ENCODE results near the gene GRHPR. TPM values are rescaled to one million over a fixed set of nuclear protein-coding genes. Genes with fewer than 3 reads are reported as not detected.

GRHPR gene
- total RNA-seq, 4 donors from 2014 or later = 79.5 to 157 (median 126) TPM

DNA sequence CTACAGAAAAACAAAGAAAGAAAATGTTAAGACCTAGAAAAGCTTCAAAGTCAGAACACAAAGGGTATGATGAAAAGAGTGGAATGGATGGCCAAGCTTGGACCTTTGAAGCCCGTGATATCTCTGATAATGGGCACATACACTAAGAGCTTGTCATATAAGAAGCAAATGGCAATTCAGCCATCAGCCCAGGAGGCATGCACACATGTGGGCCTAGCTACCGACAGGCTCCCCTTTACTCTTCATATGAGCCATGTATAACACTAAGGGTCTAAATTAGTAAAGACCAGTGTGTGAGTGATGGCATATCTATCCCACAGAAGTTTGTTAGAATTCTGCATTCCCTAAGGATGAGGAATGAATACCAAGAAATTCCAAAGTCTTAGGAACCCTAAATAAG is 20.1 kb downstream of the GRHPR start:
- Histone ChIP-seq H3K9me3 (no peaks in the 10 kb centered on the region), H3K4me1 (no peaks in the 10 kb centered on the region), H3K27me3 (no peaks in the 10 kb centered on the region), H3K4me3 (replicated peaks in 1 of 3) (no peak overlapping the region), H3K27ac (no peak overlapping the region), H3K36me3 (peaks cover 42 to 46% of the 10 kb centered on the region in 2 donors)
- no peak for DNase-seq
- intact Hi-C loops (cut with DNase I) = no loop called here
- TF ChIP-seq, protein P1, sequence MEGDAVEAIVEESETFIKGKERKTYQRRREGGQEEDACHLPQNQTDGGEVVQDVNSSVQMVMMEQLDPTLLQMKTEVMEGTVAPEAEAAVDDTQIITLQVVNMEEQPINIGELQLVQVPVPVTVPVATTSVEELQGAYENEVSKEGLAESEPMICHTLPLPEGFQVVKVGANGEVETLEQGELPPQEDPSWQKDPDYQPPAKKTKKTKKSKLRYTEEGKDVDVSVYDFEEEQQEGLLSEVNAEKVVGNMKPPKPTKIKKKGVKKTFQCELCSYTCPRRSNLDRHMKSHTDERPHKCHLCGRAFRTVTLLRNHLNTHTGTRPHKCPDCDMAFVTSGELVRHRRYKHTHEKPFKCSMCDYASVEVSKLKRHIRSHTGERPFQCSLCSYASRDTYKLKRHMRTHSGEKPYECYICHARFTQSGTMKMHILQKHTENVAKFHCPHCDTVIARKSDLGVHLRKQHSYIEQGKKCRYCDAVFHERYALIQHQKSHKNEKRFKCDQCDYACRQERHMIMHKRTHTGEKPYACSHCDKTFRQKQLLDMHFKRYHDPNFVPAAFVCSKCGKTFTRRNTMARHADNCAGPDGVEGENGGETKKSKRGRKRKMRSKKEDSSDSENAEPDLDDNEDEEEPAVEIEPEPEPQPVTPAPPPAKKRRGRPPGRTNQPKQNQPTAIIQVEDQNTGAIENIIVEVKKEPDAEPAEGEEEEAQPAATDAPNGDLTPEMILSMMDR (IDR thresholded peaks at IDR 0.05) = no peak
- TF ChIP-seq POLR2A (IDR thresholded peaks at IDR 0.05) = no peak
- 87 to 93% methylated on average over 2 of the region's 2 CpGs for whole genome bisulfite sequencing, 2 donors

DNA sequence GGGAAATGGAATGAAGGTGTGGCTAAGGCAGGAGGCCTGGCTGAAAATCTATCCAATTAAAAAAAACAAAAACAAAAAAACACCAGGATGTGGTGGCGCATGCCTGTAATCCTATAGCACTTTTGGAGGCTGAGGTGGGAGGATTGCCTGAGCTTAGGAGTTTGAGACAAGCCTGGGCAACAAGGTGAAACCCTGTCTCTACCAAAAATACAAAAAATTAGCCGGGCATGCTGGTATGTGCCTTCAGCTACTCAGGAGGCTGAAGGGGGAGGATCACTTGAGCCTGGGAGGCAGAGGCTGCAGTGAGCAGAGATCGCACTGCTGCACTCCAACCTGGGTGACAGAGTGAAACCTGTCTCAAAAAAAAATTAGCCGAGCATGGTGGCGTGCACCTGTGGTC is 21.1 kb downstream of the GRHPR start:
- H3K4me3 ChIP-seq (replicated peaks in 1 of 3) = no peak overlapping the region
- no peaks in the 10 kb centered on the region for H3K27me3 ChIP-seq
- TF ChIP-seq, protein P1 (IDR thresholded peaks at IDR 0.05) = no peak
- no peak for TF ChIP-seq POLR2A (IDR thresholded peaks at IDR 0.05)
- no peaks in the 10 kb centered on the region for H3K4me1 ChIP-seq
- intact Hi-C loops (cut with DNase I) = no loop called here
- no peak overlapping the region for H3K27ac ChIP-seq
- no peaks in the 10 kb centered on the region for H3K9me3 ChIP-seq
- WGBS, 2 donors = 94 to 95% methylated on average over 5 of the region's 5 CpGs
- H3K36me3 ChIP-seq = peaks cover 32 to 38% of the 10 kb centered on the region in 2 donors
- DNase-seq = no peak

GRCh38 chr9:37444890-37445289 is 22.4 kb downstream of the GRHPR start:
- no peaks in the 10 kb centered on the region for H3K9me3 ChIP-seq
- DNase-seq = no peak
- WGBS, 2 donors = 84 to 91% methylated on average over 2 of the region's 2 CpGs
- no peaks in the 10 kb centered on the region for H3K4me1 ChIP-seq
- H3K36me3 ChIP-seq = peaks cover 24 to 27% of the 10 kb centered on the region in 2 donors
- intact Hi-C loops (cut with DNase I) = no loop called here
- H3K27me3 ChIP-seq = no peaks in the 10 kb centered on the region
- TF ChIP-seq, protein P1 (IDR thresholded peaks at IDR 0.05) = no peak
- no peak for TF ChIP-seq POLR2A (IDR thresholded peaks at IDR 0.05)
- no peak overlapping the region for H3K27ac ChIP-seq
- no peak overlapping the region for H3K4me3 ChIP-seq (replicated peaks in 1 of 3)

DNA sequence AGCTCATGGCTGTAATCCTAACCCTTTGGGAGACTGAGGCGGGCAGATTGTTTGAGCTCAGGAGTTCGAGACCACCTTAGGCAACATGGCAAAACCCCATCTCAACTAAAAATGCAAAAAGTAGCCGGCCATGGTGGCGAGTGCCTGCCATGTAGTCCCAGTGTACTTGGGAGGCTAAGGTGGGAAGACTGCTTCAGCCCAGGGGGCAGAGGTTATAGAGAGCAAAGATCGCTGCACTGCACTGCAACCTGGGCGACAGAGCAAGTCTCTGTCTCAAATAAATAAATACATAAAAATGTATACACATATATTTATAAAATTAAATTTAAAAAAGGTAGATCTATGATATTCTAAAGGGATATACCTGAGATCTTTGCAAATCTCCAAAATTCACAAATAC is 23.3 kb downstream of the GRHPR start:
- H3K9me3 ChIP-seq = no peaks in the 10 kb centered on the region
- no peak overlapping the region for H3K4me3 ChIP-seq (replicated peaks in 1 of 3)
- no peaks in the 10 kb centered on the region for H3K27me3 ChIP-seq
- whole genome bisulfite sequencing, 2 donors = 88 to 95% methylated on average over 6 of the region's 6 CpGs
- H3K36me3 ChIP-seq = peaks cover 16 to 19% of the 10 kb centered on the region in 2 donors
- intact Hi-C loops (cut with DNase I) = no loop called here
- no peak for DNase-seq
- TF ChIP-seq, protein P1 (IDR thresholded peaks at IDR 0.05) = no peak
- no peak for TF ChIP-seq POLR2A (IDR thresholded peaks at IDR 0.05)
- H3K4me1 ChIP-seq = no peaks in the 10 kb centered on the region
- H3K27ac ChIP-seq = no peak overlapping the region

DNA sequence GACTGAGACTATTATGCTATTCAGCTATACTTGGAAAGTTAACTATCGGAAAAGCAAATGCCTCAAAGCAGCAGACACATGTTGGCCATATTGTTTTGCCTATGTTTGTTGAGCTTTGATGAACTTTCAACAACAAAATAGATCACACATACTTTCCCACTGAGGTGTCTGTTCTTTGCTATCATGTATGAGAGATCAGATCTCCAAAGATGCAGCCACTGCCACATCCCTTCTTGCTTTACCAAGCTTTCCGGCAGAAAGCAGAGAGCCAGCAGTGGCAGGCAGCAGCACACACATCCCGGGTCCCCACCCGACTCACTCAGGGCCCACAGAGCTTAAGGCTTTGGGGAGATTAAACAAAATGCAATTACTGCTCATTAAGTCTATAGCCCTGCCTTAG is 23.9 kb downstream of the GRHPR start:
- no peaks in the 10 kb centered on the region for H3K9me3 ChIP-seq
- 89 to 91% methylated on average over 4 of the region's 4 CpGs for WGBS, 2 donors
- DNase-seq = no peak
- intact Hi-C loops (cut with DNase I) = no loop called here
- H3K36me3 ChIP-seq = peaks cover 10 to 13% of the 10 kb centered on the region in 2 donors
- H3K4me1 ChIP-seq = no peaks in the 10 kb centered on the region
- H3K4me3 ChIP-seq (replicated peaks in 1 of 3) = no peak overlapping the region
- TF ChIP-seq, protein P1 (IDR thresholded peaks at IDR 0.05) = no peak
- no peak for TF ChIP-seq POLR2A (IDR thresholded peaks at IDR 0.05)
- no peaks in the 10 kb centered on the region for H3K27me3 ChIP-seq
- no peak overlapping the region for H3K27ac ChIP-seq
